A549 (cell line): Measurements from ENCODE around the gene PKP2. TPM values are rescaled to one million over a fixed set of nuclear protein-coding genes. Genes with fewer than 3 reads are reported as not detected.

Source experiments
- ATAC-seq, 2 experiments: fragments of 200-7000 bp in 1 of 2; fragments of >200 bp in 1 of 2; cut with Nextera tagmentation in 1 of 2; cut with Tn5 transposase in 1 of 2; 3 replicates each; pipeline versions ENCODE4 v1.8.0 to v1.9.1; 2018 to 2020; ENCODE audit warnings: mild to moderate bottlenecking in 1 of 2, moderate library complexity in 1 of 2
- CTCF ChIA-PET: fragments of 300-600 bp; sonication (Branson Sonifier 250); formaldehyde crosslinking; extraction: SDS; loops from one replicate; lab custom pipeline; 2021; ENCODE audit warnings: antibody characterized with exemption, inconsistent platforms; lab: Yijun Ruan, JAX
- POLR2A ChIA-PET: fragments of 350-600 bp; formaldehyde crosslinking; extraction: SDS; loops from one replicate; lab custom pipeline; 2021; ENCODE audit warnings: antibody characterized with exemption, inconsistent platforms; lab: Yijun Ruan, JAX
- DNase-seq, 2 experiments: peaks; one replicate each; pipeline versions ENCODE4 v3.0.0 to v3.0.0-alpha.2; 2011 to 2016; ENCODE audit warnings: low read depth in 1 of 2, low spot score in 1 of 2
- FAIRE-seq: peaks from 2 replicates; lab custom pipeline; 2011; peaks lifted over from hg19 to GRCh38; lab: Jason Lieb, UNC
- H3K27ac ChIP-seq, 2 experiments: fragments of >200 bp; sonication (Bioruptor Twin); formaldehyde crosslinking; 3 replicates each; pipeline ENCODE4 v1.5.1; 2016 to 2017
- H3K4me1 ChIP-seq: fragments of >200 bp; sonication (Bioruptor Twin); formaldehyde crosslinking; 3 replicates; pipeline ENCODE4 v1.6.1; 2016
- H3K4me2 ChIP-seq: fragments of >200 bp; sonication (Bioruptor Twin); formaldehyde crosslinking; 3 replicates; pipeline ENCODE4 v1.6.1; 2016
- H3K4me3 ChIP-seq: fragments of >200 bp; sonication (Bioruptor Twin); formaldehyde crosslinking; 3 replicates; pipeline ENCODE4 v1.5.1; 2016
- H3K9me3 ChIP-seq: fragments of >200 bp; sonication (Bioruptor Twin); formaldehyde crosslinking; 3 replicates; pipeline ENCODE4 v1.6.1; 2016
- BHLHE40 ChIP-seq: IDR thresholded peaks from 2 replicates; pipeline ENCODE4 v1.6.1; 2012; ENCODE audit warnings: low read depth, low read length, inconsistent platforms
- CEBPB ChIP-seq, 2 experiments: fragments of >200 bp in 1 of 2; sonication (Bioruptor Twin) in 1 of 2; formaldehyde crosslinking in 1 of 2; IDR thresholded peaks; 2 replicates each; pipeline ENCODE4 v1.6.1; 2012 to 2016
- E2F6 ChIP-seq: IDR thresholded peaks from 2 replicates; pipeline ENCODE4 v1.6.1; 2012; ENCODE audit warnings: low read depth, borderline replicate concordance
- ESRRA ChIP-seq: fragments of 150-350 bp; IDR thresholded peaks from 2 replicates; pipeline ENCODE4 v1.6.1; 2014; ENCODE audit warnings: mild to moderate bottlenecking, low read length, borderline replicate concordance
- FOXS1 ChIP-seq: fragments of 250-450 bp; sonication (Bioruptor Pico); IDR thresholded peaks from 2 replicates; pipeline ENCODE4 v1.5.0; 2020; ENCODE audit warnings: mild to moderate bottlenecking, moderate library complexity
- HDAC2 ChIP-seq: fragments of 200-600 bp; sonication (generic); IDR thresholded peaks from 2 replicates; pipeline ENCODE4 v1.6.1; 2016
- HOXB13 ChIP-seq: fragments of 250-450 bp; sonication (Bioruptor Pico); IDR thresholded peaks from 2 replicates; pipeline ENCODE4 v1.5.0; 2020; ENCODE audit warnings: low read depth, mild to moderate bottlenecking, moderate library complexity
- JUN ChIP-seq, 2 experiments: fragments of >200 bp; sonication (Bioruptor Twin); formaldehyde crosslinking; IDR thresholded peaks; 2 replicates in 1 of 2; 3 replicates in 1 of 2; pipeline ENCODE4 v1.6.1; 2016 to 2017
- JUNB ChIP-seq: fragments of >200 bp; sonication (Bioruptor Twin); formaldehyde crosslinking; IDR thresholded peaks from 2 replicates; pipeline ENCODE4 v1.6.1; 2016
- KDM1A ChIP-seq: fragments of 200-600 bp; sonication (generic); IDR thresholded peaks from 2 replicates; pipeline ENCODE4 v1.6.1; 2016; ENCODE audit warnings: low read depth, mild to moderate bottlenecking
- MYC ChIP-seq: IDR thresholded peaks from 2 replicates; pipeline ENCODE4 v1.6.1; 2012; ENCODE audit warnings: mild to moderate bottlenecking, inconsistent platforms, low read length, improper control_type of control experiment, borderline replicate concordance
- NFE2L2 ChIP-seq: fragments of 150-350 bp; conservative IDR thresholded peaks from 2 replicates; pipeline ENCODE4 v1.6.1; 2014; ENCODE audit warnings: low read length
- PBX3 ChIP-seq: IDR thresholded peaks from 2 replicates; pipeline ENCODE4 v1.6.1; 2012
- RNF2 ChIP-seq: fragments of 200-600 bp; sonication (generic); IDR thresholded peaks from 2 replicates; pipeline ENCODE4 v1.6.1; 2016; ENCODE audit warnings: low read depth, mild to moderate bottlenecking, antibody characterized with exemption, moderate library complexity, borderline replicate concordance
- ZC3H11A ChIP-seq: fragments of 450-650 bp; IDR thresholded peaks from 2 replicates; pipeline ENCODE4 v1.6.1; 2014; ENCODE audit warnings: antibody characterized with exemption, mild to moderate bottlenecking
- ZFP36 ChIP-seq: fragments of 450-650 bp; IDR thresholded peaks from 2 replicates; pipeline ENCODE4 v1.6.1; 2014; ENCODE audit warnings: borderline replicate concordance; ENCODE audit not compliant: partially characterized antibody
- ZSCAN20 ChIP-seq: fragments of 250-450 bp; sonication (Bioruptor Pico); IDR thresholded peaks from 2 replicates; pipeline ENCODE4 v1.8.0; 2022; ENCODE audit warnings: mild to moderate bottlenecking, moderate library complexity
- WGBS: methylation state at CpG from one replicate; pipeline ENCODE4 v1.1.6; 2017; ENCODE audit errors: missing lambda C conversion rate; 5-methylcytosine and 5-hydroxymethylcytosine counted together
- polyA plus RNA-seq, 4 experiments: library from polyadenylated mRNA; depleted of rRNA in 3 of 4; stranded (reverse); fragments of >200 nt; fragmentation: RNase III in 1 of 4; extraction: RNeasy Plus Mini Kit Qiagen cat#74134 plus additional on column Dnase treatment in 1 of 4; gene quantifications; 2 replicates in 3 of 4; 3 replicates in 1 of 4; pipeline ENCODE4 v1.2.3, GENCODE V29; 2011 to 2017
- TF ChIP-seq, protein P1 (sequence below): IDR thresholded peaks from 2 replicates; pipeline ENCODE4 v1.6.1; 2012
- TF ChIP-seq, protein P2 (sequence below): fragments of 150-350 bp; IDR thresholded peaks from 2 replicates; pipeline ENCODE4 v1.6.1; 2014; ENCODE audit warnings: low read depth, mild to moderate bottlenecking, low read length
- TF ChIP-seq, protein P3 (sequence below): fragments of 250-450 bp; sonication (Bioruptor Pico); IDR thresholded peaks from 2 replicates; pipeline ENCODE4 v1.5.0; 2021; ENCODE audit warnings: mild to moderate bottlenecking, moderate library complexity, borderline replicate concordance

The PKP2 gene
- polyA plus RNA-seq, 2 of the 4 experiments (the other 2 are of a cell fraction), result 2.3 to 7.1 TPM

- no peak for TF ChIP-seq MYC
- no peak for TF ChIP-seq PBX3
- no peak for TF ChIP-seq JUNB
Measured at GRCh38 chr12:32901553-32901952, 5.0 kb upstream of the PKP2 start (continued).

DNA sequence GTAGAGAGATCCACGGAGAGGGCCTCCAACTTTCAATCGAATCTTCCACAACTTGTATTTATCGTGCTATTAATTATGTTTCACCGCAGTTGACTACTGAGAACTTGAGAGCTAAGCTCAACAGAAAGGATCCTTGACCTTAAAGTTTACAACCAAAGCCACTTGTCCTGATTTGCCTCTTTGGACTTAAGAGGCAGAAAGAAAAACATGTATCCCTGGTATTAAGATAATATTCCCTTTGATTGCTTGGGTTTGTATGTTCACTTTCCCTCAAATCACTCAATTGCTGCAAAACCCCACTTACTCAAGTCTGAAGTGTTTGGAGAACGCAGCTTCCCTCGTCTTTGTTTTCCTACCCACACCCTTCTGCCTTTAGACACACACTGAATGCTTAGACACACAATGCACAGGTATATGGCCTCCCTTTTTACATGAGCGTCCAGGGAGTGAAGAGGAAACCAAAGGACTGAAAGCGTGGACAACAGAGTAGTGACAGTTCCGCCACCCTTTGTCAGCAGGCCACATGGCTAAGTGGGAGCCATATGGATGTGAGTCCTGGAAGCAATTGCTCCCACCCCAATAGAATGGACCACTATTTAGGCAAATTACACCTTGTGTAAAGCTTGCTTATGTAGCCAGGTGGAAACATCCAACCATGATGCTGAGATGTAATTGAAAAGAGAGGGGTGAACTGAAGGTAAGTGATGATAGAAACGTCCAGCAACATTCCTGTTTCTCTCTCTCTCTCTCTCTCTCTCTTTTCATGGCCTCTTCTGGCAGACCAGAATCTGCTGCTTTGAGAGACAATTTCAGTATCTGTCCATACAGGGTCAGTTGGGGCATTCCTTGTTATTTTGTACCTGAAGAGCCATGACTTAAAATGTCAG is 1.4 kb upstream of the PKP2 start:
- no peaks in the 10 kb centered on the region for H3K9me3 ChIP-seq
- WGBS, result 90% methylated on average over 10 of the region's 10 CpGs
- peak overlapping the region; percentile 90 for H3K4me2 ChIP-seq

More for the DNA sequence above, 1.4 kb upstream of the PKP2 start:
- Histone ChIP-seq H3K4me1 (peaks cover 28% of the 10 kb centered on the region), H3K4me3 (no peak overlapping the region; the same call in 2 of the 3 replicates), H3K27ac (no peak overlapping the region)
- TF ChIP-seq ZSCAN20 (CRISPR knock-in tag), result no peak
- no peak for TF ChIP-seq ZC3H11A
- no peak for TF ChIP-seq PBX3
- no peak for TF ChIP-seq HOXB13 (CRISPR knock-in tag)
- TF ChIP-seq, protein P1, sequence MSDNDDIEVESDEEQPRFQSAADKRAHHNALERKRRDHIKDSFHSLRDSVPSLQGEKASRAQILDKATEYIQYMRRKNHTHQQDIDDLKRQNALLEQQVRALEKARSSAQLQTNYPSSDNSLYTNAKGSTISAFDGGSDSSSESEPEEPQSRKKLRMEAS, result no peak
- no peak for TF ChIP-seq E2F6
- TF ChIP-seq BHLHE40, result no peak
- TF ChIP-seq, protein P2, sequence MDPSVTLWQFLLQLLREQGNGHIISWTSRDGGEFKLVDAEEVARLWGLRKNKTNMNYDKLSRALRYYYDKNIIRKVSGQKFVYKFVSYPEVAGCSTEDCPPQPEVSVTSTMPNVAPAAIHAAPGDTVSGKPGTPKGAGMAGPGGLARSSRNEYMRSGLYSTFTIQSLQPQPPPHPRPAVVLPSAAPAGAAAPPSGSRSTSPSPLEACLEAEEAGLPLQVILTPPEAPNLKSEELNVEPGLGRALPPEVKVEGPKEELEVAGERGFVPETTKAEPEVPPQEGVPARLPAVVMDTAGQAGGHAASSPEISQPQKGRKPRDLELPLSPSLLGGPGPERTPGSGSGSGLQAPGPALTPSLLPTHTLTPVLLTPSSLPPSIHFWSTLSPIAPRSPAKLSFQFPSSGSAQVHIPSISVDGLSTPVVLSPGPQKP, result no peak
- no peak for TF ChIP-seq NFE2L2
- TF ChIP-seq, protein P3, sequence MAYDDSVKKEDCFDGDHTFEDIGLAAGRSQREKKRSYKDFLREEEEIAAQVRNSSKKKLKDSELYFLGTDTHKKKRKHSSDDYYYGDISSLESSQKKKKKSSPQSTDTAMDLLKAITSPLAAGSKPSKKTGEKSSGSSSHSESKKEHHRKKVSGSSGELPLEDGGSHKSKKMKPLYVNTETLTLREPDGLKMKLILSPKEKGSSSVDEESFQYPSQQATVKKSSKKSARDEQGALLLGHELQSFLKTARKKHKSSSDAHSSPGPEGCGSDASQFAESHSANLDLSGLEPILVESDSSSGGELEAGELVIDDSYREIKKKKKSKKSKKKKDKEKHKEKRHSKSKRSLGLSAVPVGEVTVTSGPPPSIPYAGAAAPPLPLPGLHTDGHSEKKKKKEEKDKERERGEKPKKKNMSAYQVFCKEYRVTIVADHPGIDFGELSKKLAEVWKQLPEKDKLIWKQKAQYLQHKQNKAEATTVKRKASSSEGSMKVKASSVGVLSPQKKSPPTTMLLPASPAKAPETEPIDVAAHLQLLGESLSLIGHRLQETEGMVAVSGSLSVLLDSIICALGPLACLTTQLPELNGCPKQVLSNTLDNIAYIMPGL (CRISPR knock-in tag), result no peak
- no peak for TF ChIP-seq ZFP36
- TF ChIP-seq JUN (IDR thresholded peaks at IDR 0.05), result no peak
- TF ChIP-seq ESRRA, result no peak
- TF ChIP-seq FOXS1, result no peak
- no peak for TF ChIP-seq RNF2
- TF ChIP-seq KDM1A, result no peak
- TF ChIP-seq HDAC2, result no peak
- TF ChIP-seq CEBPB (IDR thresholded peaks at IDR 0.05), result no peak
- CTCF ChIA-PET, result interaction anchor here (0.8 to 1.4 kb wide), 3 partner anchors 138 to 1124 kb away, joined by 3 to 5 read pairs (median 5); partner anchors contain the start of genes ALG10 and YARS2
- ATAC-seq, result no peak
- FAIRE-seq, result no peak
- DNase-seq, result no peak
- POLR2A ChIA-PET, result no interaction called here
